Erythroblast (primary cell): ENCODE data around the gene MYLK.

Experiments used
- DNase-seq, 2 experiments: peaks; one replicate each; lab custom pipeline; 2025; lab: John Stamatoyannopoulos, UW
- GATA1 ChIP-seq: IDR thresholded peaks from 2 replicates; pipeline ENCODE4 v1.6.1; 2011; ENCODE audit warnings: low read depth, mild to moderate bottlenecking, control low read depth, low read length, moderate library complexity
- POLR2A ChIP-seq: IDR thresholded peaks from 2 replicates; pipeline ENCODE4 v1.6.1; 2011; ENCODE audit warnings: mild to moderate bottlenecking, low read length

Gene MYLK

DNA sequence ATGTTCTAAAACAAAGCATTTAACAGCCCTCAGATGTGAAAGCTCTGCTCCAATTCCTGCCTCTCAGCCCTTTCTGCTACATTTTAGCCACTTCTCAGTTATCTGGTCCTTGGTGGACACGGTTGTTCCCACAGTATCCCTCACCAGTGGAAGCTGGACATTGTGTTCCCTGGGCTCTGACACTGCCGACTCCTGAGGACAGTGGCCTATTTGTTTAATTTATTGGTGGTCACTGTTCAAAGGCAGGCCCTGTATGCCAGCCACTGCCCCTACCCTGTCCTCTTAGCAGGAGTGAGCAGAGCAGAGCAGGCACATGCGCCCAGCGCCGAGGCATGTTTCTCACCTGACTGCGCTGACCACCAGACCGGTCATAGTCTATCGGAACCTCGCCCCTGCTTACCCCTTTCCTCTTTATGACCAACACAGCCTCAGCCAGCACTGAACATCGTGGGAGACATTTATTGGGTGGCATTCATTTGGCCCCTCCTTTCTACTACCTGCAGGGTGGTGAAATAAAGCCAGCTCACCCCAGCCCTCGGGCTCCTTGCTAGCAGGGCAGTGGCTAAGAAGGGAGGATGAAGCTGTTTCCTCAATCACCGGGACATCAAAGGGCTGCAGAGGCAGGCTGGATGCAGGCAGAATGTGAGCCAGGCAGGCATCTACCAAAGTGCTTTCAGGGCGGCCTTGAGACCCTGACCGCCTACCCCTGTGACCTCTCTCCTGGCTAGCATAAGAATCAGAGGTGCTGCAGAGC, 245.0 kb downstream of the MYLK start:
- DNase-seq, result no peak
- TF ChIP-seq GATA1 (no peak), POLR2A (no peak)

GRCh38 chr3:123637841-123638240, 246.3 kb downstream of the MYLK start:
- no peak for DNase-seq
- TF ChIP-seq POLR2A (no peak), GATA1 (no peak)

DNA sequence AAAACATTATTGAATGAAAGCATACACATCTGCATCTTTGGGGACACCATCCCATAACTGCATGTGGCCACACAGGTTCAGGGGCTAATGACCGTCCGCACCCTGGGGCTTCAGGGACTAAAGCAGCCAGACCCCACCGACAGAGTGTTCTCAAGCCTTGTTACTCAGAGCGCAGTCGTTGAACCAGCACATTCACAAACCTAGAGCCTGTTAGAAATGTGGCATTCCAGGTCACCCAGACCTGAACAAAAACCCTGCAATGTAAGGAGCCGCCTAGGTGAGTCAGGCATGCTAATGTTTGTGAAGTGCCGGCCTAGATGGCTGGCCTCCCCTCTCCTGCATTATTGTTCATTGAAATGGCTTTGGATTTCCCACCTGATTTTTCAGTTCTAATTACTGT, 247.0 kb downstream of the MYLK start:
- no peak for DNase-seq
- TF ChIP-seq POLR2A, result no peak
- no peak for TF ChIP-seq GATA1

DNA sequence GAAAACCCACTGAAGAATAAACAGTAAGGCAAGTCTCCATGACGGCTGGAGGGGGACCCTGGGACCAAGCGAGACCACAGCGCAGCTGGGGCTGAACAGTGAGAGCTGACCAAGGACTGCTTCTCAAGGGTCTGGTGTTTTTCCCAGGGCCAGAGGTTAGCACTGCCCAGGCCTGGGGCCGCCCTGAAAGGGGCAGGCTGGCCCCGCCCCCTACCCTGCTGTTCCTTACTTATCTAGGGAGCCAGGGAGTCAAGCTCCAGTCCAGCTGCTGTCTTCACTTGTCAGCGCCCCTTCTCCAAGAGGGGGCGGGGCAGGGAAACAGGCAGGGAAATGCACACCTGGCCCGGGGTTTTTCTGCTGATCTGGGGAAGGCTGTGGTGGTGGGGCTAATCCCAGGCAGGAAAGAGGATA, 247.7 kb downstream of the MYLK start:
- DNase-seq, result peak in 1 of 2 experiments; percentile 12
- TF ChIP-seq POLR2A (no peak), GATA1 (no peak)

DNA sequence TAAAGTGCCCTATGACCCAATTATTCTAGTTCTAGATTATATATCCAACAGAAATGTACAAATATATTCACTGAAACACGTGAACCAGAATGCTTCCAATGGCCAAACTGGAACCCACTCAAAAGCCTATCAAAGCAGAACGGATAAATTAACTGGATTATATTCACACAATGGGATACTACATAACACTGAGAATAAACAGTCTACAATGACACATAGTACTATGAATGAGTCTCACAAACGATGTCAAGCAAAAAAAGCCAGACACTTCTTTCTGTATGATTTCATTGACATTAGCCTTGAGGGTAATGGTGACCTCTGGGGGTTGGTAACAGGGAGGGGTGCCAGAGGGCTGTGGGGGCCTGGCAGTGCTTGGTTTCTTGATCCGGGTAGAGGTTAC, 248.4 kb downstream of the MYLK start:
- DNase-seq, result no peak
- TF ChIP-seq GATA1 (no peak), POLR2A (no peak)

- no peak for DNase-seq
- TF ChIP-seq POLR2A (no peak), GATA1 (no peak)
Observed at GRCh38 chr3:123635217-123635616, 248.9 kb downstream of the MYLK start.

DNA sequence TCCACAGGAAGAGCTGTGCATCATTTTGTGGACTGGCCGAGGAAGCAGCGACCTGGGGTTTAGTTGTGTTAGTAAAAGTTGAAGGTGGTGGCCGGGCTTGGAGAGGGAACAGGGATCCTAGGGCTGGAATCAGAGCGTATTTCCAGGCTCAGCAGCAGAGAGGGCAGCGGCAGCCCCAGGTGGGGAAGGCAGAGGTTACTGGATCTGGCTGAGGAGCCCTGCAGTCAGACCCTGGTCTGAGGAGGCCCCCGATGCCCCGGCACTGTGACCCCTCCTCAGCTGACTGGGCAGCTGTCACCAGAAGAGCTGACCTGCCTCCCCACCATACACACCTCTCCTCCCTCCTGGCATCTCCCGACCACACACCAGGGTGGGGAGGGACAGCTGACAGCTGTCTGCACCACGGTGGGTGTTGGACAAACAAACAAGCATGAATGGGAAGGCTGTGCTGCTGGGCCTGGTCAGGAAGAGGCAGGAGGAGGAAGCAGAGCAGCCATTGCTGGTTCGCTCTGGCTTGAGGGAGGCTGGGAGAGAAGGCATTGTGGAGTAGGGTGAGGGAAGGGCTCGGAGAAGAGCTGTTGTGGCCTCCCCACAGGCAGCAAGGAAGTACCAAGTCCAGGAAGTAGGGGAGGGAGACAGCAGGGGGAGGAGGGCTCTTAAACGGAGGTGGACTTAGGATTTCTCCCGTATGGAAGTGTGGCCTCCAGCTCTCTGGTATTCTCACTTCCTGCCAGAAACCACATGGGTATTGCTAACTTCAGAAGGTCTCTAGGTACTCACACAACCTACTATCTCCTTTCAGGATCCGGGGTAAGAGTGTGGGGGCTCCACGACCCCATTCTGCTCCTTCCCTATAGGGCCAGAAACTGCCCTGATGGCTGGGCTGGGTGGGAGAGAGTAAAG, 249.7 kb downstream of the MYLK start:
- TF ChIP-seq GATA1, result no peak
- DNase-seq, result no peak

DNA sequence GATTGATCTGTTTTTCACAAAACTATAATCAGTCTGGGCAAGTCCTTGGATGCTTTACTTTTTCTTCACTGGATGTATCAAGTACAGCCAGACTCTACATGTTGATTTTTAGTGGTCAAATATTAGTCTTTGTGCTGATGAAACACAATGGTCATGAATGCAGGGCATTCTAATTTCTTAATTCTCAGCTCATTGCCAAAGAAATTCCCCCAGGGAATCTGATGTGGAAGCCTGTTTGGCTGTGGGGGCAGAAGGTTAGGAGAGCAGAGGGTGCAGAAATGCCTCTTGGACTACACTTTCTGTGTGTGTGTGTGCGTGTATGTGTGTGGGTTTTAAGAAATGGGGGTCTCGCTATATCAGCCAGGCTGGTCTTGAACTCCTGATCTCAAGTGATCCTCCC, 250.6 kb downstream of the MYLK start:
- no peak for DNase-seq

DNA sequence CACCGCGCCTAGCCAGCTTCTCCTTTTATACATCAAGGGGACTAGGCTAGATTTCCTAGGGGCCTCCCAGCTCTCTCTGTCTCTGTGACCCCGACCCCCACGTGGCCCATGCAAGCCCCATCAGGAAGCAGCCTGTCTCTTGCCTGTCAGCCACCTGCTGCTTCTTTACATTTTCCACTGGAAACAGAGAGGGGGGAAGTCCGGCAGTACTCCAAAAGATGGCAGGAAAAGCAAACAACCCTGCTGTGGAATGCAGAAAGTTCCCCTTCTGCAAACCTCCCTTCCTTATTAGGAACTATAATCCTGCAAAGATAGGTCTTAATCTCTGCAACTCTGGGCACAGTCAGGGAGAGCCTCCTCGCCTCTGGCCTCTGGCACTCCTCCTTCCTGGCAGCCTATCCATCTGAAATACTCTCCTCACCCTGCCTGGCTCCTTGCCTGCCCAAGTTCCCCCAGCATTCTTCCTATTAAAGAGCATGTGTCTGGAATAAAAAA, 251.9 kb downstream of the MYLK start:
- no peak for TF ChIP-seq POLR2A
- DNase-seq, result no peak

More for the DNA sequence above, 250.6 kb downstream of the MYLK start:
- TF ChIP-seq POLR2A (no peak), GATA1 (no peak)

DNA sequence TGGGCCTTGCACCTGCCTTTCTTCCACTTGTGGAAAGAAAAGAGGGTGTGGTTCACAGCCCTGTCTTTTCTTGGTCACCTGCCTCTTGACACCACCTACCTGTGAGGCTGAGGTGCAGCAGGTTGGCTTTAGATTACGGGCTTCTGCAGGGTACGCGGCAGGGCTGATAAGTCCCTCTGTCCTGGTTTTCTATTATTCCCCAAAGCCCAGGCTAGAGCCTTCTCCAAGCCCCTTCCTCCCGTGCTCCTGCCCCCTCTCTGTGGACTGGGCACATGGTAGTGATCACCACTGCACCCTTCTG, 254.4 kb downstream of the MYLK start:
- no peak for DNase-seq
- no peak for TF ChIP-seq POLR2A
- TF ChIP-seq GATA1, result no peak

DNA sequence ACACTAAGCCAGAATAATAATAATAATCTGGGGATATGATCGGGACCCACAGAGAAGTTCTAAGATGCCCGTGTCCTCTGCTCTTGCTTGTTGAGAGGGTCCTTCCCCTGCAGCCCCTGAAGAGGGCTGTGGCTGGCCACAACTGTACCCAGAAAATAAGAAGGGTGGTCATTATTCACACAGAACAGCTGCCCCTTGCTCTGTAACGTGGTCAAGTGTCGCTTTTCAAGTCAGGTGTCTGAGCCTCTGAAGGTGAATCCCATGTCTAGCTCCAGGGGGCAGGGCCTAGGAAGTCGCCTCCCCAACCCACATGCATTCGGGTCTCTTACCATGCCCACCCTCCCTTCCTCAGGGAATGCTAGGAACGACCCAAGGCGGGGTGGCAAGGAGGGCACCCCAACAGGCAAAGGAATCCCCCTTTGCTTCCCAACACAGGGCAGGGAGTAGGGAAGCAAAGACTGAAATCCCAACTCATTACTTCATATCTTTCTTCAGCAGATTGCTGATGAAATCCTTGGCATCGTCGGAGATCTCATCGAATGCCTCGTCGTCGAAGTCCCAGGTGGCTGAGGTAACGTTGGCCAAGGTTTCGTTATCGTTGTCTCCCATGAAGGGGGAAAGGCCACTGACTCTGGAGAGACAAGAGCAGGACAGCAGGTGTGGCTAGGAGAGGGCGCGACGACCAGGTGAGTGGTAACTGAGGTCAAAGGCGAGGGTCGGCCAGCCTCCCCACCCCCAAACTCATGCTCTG, 255.0 kb downstream of the MYLK start:
- no peak for TF ChIP-seq POLR2A
- no peak for TF ChIP-seq GATA1
- no peak for DNase-seq

GRCh38 chr3:123627673-123628670, 256.2 kb downstream of the MYLK start:
- DNase-seq, result peak in 1 of 2 experiments; percentile 11
- TF ChIP-seq GATA1 (no peak), POLR2A (no peak)
